SK-N-SH (cell line): Measurements from ENCODE around the gene TP53BP2. TPM values are rescaled to one million over a fixed set of nuclear protein-coding genes. Genes with fewer than 3 reads are reported as not detected.
A peak's percentile ranks its signal among the peaks of the same experiment; 100 is the strongest.

Source experiments
- CTCF ChIA-PET: fragments of 300-600, 350-600 bp; formaldehyde crosslinking; extraction: SDS; loops from one replicate; lab custom pipeline; 2021; lab: Yijun Ruan, JAX
- POLR2A ChIA-PET: fragments of 350-600 bp; sonication (Branson Sonifier 250); formaldehyde crosslinking; extraction: SDS; loops from one replicate; lab custom pipeline; 2020; ENCODE audit warnings: antibody characterized with exemption, inconsistent platforms; lab: Yijun Ruan, JAX
- DNase-seq: peaks from one replicate; pipeline ENCODE4 v3.0.0; 2012
- H2AFZ ChIP-seq: fragments of 200-600 bp; sonication (generic); 2 replicates; pipeline ENCODE4 v1.8.1; 2016; ENCODE audit warnings: antibody characterized with exemption, mild to moderate bottlenecking, low read depth
- H3F3A ChIP-seq: fragments of 200-600 bp; sonication (generic); replicated peaks from 2 replicates; pipeline ENCODE3; 2016; ENCODE audit warnings: antibody characterized with exemption, mild to moderate bottlenecking; ENCODE audit not compliant: insufficient read depth
- H3K27ac ChIP-seq, 2 experiments: fragments of 200-500 bp in 1 of 2; fragments of 200-600 bp in 1 of 2; sonication (Bioruptor generic) in 1 of 2; sonication (generic), shearing (Covaris generic) in 1 of 2; 2 replicates each; pipeline versions ENCODE4 v1.5.1 to v1.6.1; 2014 to 2016; ENCODE audit warnings: low read depth in 2 of 2, inconsistent platforms in 1 of 2, low read length in 1 of 2, mild to moderate bottlenecking in 1 of 2, mixed read lengths in 1 of 2
- H3K27me3 ChIP-seq: fragments of 200-600 bp; sonication (generic), shearing (Covaris generic); 2 replicates; pipeline ENCODE4 v1.6.1; 2016; ENCODE audit warnings: mixed run types; ENCODE audit not compliant: insufficient read depth
- H3K36me3 ChIP-seq, 2 experiments: fragments of 200-500 bp in 1 of 2; fragments of 200-600 bp in 1 of 2; sonication (Bioruptor generic) in 1 of 2; sonication (generic) in 1 of 2; replicated peaks in 1 of 2; 2 replicates each; pipeline versions ENCODE3 to v1.5.1; 2014 to 2016; ENCODE audit warnings: low read length in 1 of 2, mild to moderate bottlenecking in 1 of 2; ENCODE audit not compliant: insufficient read depth in 2 of 2, control insufficient read depth in 1 of 2
- H3K4me1 ChIP-seq, 2 experiments: fragments of 200-500 bp in 1 of 2; fragments of 200-600 bp in 1 of 2; sonication (Bioruptor generic) in 1 of 2; sonication (generic), shearing (Covaris generic) in 1 of 2; 2 replicates each; pipeline versions ENCODE4 v1.5.1 to v1.6.1; 2014 to 2016; ENCODE audit warnings: low read depth in 1 of 2, low read length in 1 of 2, mixed run types in 1 of 2; ENCODE audit not compliant: insufficient read depth in 2 of 2, control insufficient read depth in 1 of 2
- H3K4me2 ChIP-seq: fragments of 200-600 bp; sonication (generic), shearing (Covaris generic); 2 replicates; pipeline ENCODE4 v1.6.1; 2017; ENCODE audit warnings: mixed run types
- H3K4me3 ChIP-seq, 2 experiments: fragments of 200-500 bp in 1 of 2; fragments of 200-600 bp in 1 of 2; sonication (Bioruptor generic) in 1 of 2; sonication (generic), shearing (Covaris generic) in 1 of 2; 2 replicates each; pipeline versions ENCODE4 v1.5.1 to v1.8.1; 2014 to 2016; ENCODE audit warnings: low read depth in 2 of 2, inconsistent platforms in 1 of 2, low read length in 1 of 2, mild to moderate bottlenecking in 1 of 2, mixed read lengths in 1 of 2, moderate library complexity in 1 of 2
- H3K79me2 ChIP-seq: fragments of 200-600 bp; sonication (generic); 2 replicates; pipeline ENCODE4 v1.8.1; 2017; ENCODE audit warnings: mild to moderate bottlenecking; ENCODE audit not compliant: insufficient read depth
- H3K9ac ChIP-seq: fragments of 200-600 bp; sonication (generic); 2 replicates; pipeline ENCODE4 v1.6.1; 2017; ENCODE audit warnings: mixed run types
- H3K9me2 ChIP-seq: fragments of 200-600 bp; sonication (generic); 2 replicates; pipeline ENCODE4 v1.6.1; 2017; ENCODE audit warnings: mixed run types
- H3K9me3 ChIP-seq: fragments of 200-600 bp; sonication (generic); 2 replicates; pipeline ENCODE4 v1.6.1; 2017; ENCODE audit warnings: mixed run types, mild to moderate bottlenecking, moderate library complexity
- H4K20me1 ChIP-seq: fragments of 200-600 bp; sonication (generic); 2 replicates; pipeline ENCODE4 v1.6.1; 2017; ENCODE audit warnings: mild to moderate bottlenecking, mixed run types; ENCODE audit not compliant: insufficient read depth
- ELF1 ChIP-seq: IDR thresholded peaks from 2 replicates; pipeline ENCODE4 v1.4.0; 2012
- EZH2phosphoT487 ChIP-seq: fragments of 200-600 bp; sonication (generic); IDR thresholded peaks from 2 replicates; pipeline ENCODE4 v1.6.1; 2017; ENCODE audit warnings: low read depth, mixed run types, mild to moderate bottlenecking, antibody characterized with exemption, moderate library complexity, borderline replicate concordance
- FOXJ3 ChIP-seq: sonication (generic); formaldehyde crosslinking; IDR thresholded peaks from 2 replicates; pipeline ENCODE4 v1.5.1; 2020; ENCODE audit warnings: mild to moderate bottlenecking, missing genetic modification reagents
- FOXM1 ChIP-seq: IDR thresholded peaks from 2 replicates; pipeline ENCODE4 v1.4.0; 2012; ENCODE audit warnings: low read depth, mild to moderate bottlenecking
- GABPA ChIP-seq: IDR thresholded peaks from 2 replicates; pipeline ENCODE4 v1.4.0; 2012; ENCODE audit warnings: low read depth, mild to moderate bottlenecking
- IRF3 ChIP-seq: fragments of 150-350 bp; IDR thresholded peaks from 2 replicates; pipeline ENCODE4 v1.6.1; 2016; ENCODE audit warnings: mild to moderate bottlenecking, low read depth, low read length
- JUND ChIP-seq: IDR thresholded peaks from 2 replicates; pipeline ENCODE4 v1.4.0; 2012
- NFIC ChIP-seq: IDR thresholded peaks from 2 replicates; pipeline ENCODE4 v1.4.0; 2012; ENCODE audit warnings: borderline replicate concordance
- RAD21 ChIP-seq: IDR thresholded peaks from 2 replicates; pipeline ENCODE4 v1.6.1; 2012; ENCODE audit warnings: mild to moderate bottlenecking, low read length
- RCOR1 ChIP-seq: fragments of 150-350 bp; IDR thresholded peaks from 2 replicates; pipeline ENCODE4 v1.6.1; 2017; ENCODE audit warnings: antibody characterized with exemption, low read length
- RFX5 ChIP-seq: IDR thresholded peaks from 2 replicates; pipeline ENCODE4 v1.6.1; 2012; ENCODE audit warnings: mild to moderate bottlenecking, improper control_type of control experiment, low read length
- RXRA ChIP-seq: IDR thresholded peaks from 2 replicates; pipeline ENCODE4 v1.4.0; 2012; ENCODE audit warnings: low read depth, mild to moderate bottlenecking, borderline replicate concordance
- SMC3 ChIP-seq: IDR thresholded peaks from 2 replicates; pipeline ENCODE4 v1.6.1; 2012; ENCODE audit warnings: low read depth, low read length, improper control_type of control experiment
- TCF12 ChIP-seq: IDR thresholded peaks from 2 replicates; pipeline ENCODE4 v1.4.0; 2012
- USF2 ChIP-seq: fragments of 150-350 bp; IDR thresholded peaks from 2 replicates; pipeline ENCODE4 v1.6.1; 2017; ENCODE audit warnings: antibody characterized with exemption, low read length, low read depth, borderline replicate concordance
- WGBS: methylation state at CpG from one replicate; pipeline ENCODE4 v1.1.6; 2017; ENCODE audit warnings: low lambda C conversion rate; 5-methylcytosine and 5-hydroxymethylcytosine counted together
- polyA plus RNA-seq, 3 experiments: library from polyadenylated mRNA; depleted of rRNA; stranded (reverse); fragments of >200 nt; gene quantifications; 2 replicates each; pipeline ENCODE4 v1.2.3, GENCODE V29; 2012
- TF ChIP-seq, protein P1 (sequence below): IDR thresholded peaks from 2 replicates; pipeline ENCODE4 v1.4.0; 2012; ENCODE audit warnings: low read depth, borderline replicate concordance
- TF ChIP-seq, protein P2 (sequence below): fragments of 200-600 bp; sonication (generic); IDR thresholded peaks from 2 replicates; pipeline ENCODE4 v1.6.1; 2017; ENCODE audit warnings: antibody characterized with exemption, mild to moderate bottlenecking, moderate library complexity
- TF ChIP-seq, protein P3 (sequence below): IDR thresholded peaks from 2 replicates; pipeline ENCODE4 v1.4.0; 2012; ENCODE audit warnings: low read depth, borderline replicate concordance

Gene TP53BP2
- polyA plus RNA-seq, 1 of the 3 experiments (the other 2 are of a cell fraction) = 11.4 TPM

DNA sequence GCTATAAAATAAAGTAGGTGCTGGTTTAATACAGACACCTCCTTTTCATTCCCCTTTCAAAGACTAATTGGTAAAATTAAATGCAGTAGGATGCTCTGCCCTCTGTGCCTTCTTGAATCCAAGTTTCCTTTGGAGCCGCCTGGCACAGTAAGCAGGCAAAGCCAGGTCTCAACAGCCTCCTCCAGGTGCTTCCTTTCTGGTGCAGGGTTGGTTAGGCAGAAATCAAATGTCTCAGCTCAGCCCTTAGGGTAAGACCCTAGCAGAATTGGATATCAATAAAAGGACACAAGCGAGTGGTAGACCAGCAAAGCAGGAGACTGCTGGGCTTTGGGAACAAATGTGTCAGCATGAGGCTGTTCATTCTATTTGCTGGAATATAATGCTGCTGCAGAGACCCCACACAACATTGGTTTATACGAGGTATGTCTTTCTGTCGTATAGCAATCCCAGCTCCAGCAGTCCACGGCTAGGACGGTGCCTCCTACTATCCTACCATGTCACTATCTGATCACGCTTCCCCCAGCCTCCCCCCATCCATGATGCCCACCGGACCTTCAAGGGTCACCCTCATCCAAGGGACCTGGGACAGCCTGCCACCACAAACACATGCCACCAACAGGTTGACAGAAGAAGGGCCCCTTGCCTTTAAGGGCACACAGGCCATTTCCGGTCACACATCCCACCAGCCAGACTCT, 75.0 kb downstream of the TP53BP2 start:
- no peaks in the 10 kb centered on the region for H3K27me3 ChIP-seq
- TF ChIP-seq RFX5 (no peak), GABPA (no peak), FOXJ3 (no peak), FOXM1 (no peak), ELF1 (no peak), IRF3 (no peak), RAD21 (no peak), SMC3 (no peak)
- TF ChIP-seq, protein P1, sequence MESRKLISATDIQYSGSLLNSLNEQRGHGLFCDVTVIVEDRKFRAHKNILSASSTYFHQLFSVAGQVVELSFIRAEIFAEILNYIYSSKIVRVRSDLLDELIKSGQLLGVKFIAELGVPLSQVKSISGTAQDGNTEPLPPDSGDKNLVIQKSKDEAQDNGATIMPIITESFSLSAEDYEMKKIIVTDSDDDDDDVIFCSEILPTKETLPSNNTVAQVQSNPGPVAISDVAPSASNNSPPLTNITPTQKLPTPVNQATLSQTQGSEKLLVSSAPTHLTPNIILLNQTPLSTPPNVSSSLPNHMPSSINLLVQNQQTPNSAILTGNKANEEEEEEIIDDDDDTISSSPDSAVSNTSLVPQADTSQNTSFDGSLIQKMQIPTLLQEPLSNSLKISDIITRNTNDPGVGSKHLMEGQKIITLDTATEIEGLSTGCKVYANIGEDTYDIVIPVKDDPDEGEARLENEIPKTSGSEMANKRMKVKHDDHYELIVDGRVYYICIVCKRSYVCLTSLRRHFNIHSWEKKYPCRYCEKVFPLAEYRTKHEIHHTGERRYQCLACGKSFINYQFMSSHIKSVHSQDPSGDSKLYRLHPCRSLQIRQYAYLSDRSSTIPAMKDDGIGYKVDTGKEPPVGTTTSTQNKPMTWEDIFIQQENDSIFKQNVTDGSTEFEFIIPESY = no peak
- no peak overlapping the region for H3K4me3 ChIP-seq
- ChIA-PET CTCF (interaction anchor here (1.4 to 3.1 kb wide), 2 partner anchors 11 to 21 kb away, joined by 3 to 14 read pairs; no protein-coding TSS in a partner anchor), POLR2A (no interaction called here)
- no peaks in the 10 kb centered on the region for H3K9me2 ChIP-seq
- H3K79me2 ChIP-seq = peaks cover 13% of the 10 kb centered on the region; the same call in 1 of the 2 replicates
- DNase-seq = no peak
- 100% methylated on average over 6 of the region's 9 CpGs for WGBS
- no peaks in the 10 kb centered on the region for H3K9me3 ChIP-seq
- H2AFZ ChIP-seq = no peak overlapping the region
- peaks cover 9 to 39% of the 10 kb centered on the region in 2 experiments for H3K4me1 ChIP-seq
- H3K27ac ChIP-seq = peak overlapping the region; percentile 90 to 96
- H4K20me1 ChIP-seq = no peaks in the 10 kb centered on the region
- peaks cover 50 to 62% of the 10 kb centered on the region in 2 experiments for H3K36me3 ChIP-seq
- H3K4me2 ChIP-seq = peak overlapping the region; percentile 58
- H3F3A ChIP-seq = peaks cover 60% of the 10 kb centered on the region
- peak overlapping the region; percentile 61 for H3K9ac ChIP-seq

DNA sequence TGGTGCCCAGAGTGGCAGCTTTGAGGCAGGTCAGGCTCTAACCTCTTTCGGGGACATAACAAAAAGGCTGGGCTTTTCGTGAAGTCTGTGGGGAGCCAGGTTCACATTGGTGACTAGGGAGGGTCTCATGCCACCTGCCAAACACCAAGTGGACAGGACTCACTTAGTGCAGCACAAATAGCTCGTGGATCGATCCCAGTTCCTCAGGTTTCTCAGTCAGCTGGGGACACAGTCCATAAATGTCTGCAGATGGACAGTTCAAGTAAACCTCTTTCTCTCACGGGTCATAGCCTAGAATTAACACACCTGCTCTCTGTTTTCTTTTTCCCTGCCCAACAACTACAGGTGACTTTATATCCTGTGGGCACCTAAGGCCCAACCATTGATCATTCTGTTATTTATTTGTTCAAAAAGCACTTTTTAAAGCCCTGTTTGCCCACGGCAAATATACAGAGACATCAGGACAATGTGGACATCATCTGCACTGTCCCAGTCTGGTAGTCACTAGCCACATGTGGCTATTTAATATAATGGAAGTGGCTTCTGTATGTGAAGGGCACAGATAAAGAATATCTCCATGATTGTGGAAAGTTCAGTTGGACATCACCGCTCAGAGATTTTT, 79.9 kb downstream of the TP53BP2 start:
- Histone ChIP-seq H3K9ac (no peak overlapping the region), H3K27ac (no peak overlapping the region), H3F3A (peaks cover 34% of the 10 kb centered on the region), H3K4me3 (no peak overlapping the region), H3K27me3 (no peaks in the 10 kb centered on the region), H3K4me2 (no peak overlapping the region), H3K9me2 (no peaks in the 10 kb centered on the region), H2AFZ (no peak overlapping the region), H4K20me1 (no peaks in the 10 kb centered on the region), H3K9me3 (no peaks in the 10 kb centered on the region), H3K36me3 (peaks cover 56 to 73% of the 10 kb centered on the region in 2 experiments), H3K4me1 (peaks cover 3 to 4% of the 10 kb centered on the region in 2 experiments; a peak in 3 of 4 replicates), H3K79me2 (peaks cover 4% of the 10 kb centered on the region; the same call in 1 of the 2 replicates)
- DNase-seq = no peak
- POLR2A ChIA-PET = no interaction called here
- CTCF ChIA-PET = interaction anchor here (6.8 kb wide), 1 partner anchor 17 kb away, joined by 46 read pairs; no protein-coding TSS in a partner anchor
- WGBS = 79% methylated on average over 6 of the region's 7 CpGs
- no peak for TF ChIP-seq NFIC
- TF ChIP-seq ELF1 = no peak
- no peak for TF ChIP-seq RCOR1
- TF ChIP-seq TCF12 = no peak
- no peak for TF ChIP-seq JUND
- TF ChIP-seq USF2 = no peak
- TF ChIP-seq RXRA = no peak
- TF ChIP-seq EZH2phosphoT487 = no peak
- TF ChIP-seq SMC3 = no peak
- TF ChIP-seq, protein P2, sequence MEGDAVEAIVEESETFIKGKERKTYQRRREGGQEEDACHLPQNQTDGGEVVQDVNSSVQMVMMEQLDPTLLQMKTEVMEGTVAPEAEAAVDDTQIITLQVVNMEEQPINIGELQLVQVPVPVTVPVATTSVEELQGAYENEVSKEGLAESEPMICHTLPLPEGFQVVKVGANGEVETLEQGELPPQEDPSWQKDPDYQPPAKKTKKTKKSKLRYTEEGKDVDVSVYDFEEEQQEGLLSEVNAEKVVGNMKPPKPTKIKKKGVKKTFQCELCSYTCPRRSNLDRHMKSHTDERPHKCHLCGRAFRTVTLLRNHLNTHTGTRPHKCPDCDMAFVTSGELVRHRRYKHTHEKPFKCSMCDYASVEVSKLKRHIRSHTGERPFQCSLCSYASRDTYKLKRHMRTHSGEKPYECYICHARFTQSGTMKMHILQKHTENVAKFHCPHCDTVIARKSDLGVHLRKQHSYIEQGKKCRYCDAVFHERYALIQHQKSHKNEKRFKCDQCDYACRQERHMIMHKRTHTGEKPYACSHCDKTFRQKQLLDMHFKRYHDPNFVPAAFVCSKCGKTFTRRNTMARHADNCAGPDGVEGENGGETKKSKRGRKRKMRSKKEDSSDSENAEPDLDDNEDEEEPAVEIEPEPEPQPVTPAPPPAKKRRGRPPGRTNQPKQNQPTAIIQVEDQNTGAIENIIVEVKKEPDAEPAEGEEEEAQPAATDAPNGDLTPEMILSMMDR = no peak
- TF ChIP-seq, protein P3, sequence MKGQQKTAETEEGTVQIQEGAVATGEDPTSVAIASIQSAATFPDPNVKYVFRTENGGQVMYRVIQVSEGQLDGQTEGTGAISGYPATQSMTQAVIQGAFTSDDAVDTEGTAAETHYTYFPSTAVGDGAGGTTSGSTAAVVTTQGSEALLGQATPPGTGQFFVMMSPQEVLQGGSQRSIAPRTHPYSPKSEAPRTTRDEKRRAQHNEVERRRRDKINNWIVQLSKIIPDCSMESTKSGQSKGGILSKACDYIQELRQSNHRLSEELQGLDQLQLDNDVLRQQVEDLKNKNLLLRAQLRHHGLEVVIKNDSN = no peak
